HG03558 (cell line): ENCODE measurements around the gene VAV1.

Source experiments
- ATAC-seq: cut with Tn5 transposase; IDR thresholded peaks from one replicate; pipeline ENCODE4 v1.9.1; 2021; ENCODE audit warnings: moderate number of reproducible peaks; ENCODE audit not compliant: unreplicated experiment; ENCODE audit errors: extremely low read depth

The VAV1 gene, protein sequence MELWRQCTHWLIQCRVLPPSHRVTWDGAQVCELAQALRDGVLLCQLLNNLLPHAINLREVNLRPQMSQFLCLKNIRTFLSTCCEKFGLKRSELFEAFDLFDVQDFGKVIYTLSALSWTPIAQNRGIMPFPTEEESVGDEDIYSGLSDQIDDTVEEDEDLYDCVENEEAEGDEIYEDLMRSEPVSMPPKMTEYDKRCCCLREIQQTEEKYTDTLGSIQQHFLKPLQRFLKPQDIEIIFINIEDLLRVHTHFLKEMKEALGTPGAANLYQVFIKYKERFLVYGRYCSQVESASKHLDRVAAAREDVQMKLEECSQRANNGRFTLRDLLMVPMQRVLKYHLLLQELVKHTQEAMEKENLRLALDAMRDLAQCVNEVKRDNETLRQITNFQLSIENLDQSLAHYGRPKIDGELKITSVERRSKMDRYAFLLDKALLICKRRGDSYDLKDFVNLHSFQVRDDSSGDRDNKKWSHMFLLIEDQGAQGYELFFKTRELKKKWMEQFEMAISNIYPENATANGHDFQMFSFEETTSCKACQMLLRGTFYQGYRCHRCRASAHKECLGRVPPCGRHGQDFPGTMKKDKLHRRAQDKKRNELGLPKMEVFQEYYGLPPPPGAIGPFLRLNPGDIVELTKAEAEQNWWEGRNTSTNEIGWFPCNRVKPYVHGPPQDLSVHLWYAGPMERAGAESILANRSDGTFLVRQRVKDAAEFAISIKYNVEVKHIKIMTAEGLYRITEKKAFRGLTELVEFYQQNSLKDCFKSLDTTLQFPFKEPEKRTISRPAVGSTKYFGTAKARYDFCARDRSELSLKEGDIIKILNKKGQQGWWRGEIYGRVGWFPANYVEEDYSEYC

GRCh38 chr19:6772028-6772865, at the start of gene VAV1:
Gene VAV1, plus strand, starts transcription at chr19:6772708. Its CDS starts 100 bp downstream, at chr19:6772808.
- ATAC-seq, result no peak

- ATAC-seq, result no peak
These were observed 49.3 kb upstream of the VAV1 start for GRCh38 chr19:6723108-6723618.

DNA sequence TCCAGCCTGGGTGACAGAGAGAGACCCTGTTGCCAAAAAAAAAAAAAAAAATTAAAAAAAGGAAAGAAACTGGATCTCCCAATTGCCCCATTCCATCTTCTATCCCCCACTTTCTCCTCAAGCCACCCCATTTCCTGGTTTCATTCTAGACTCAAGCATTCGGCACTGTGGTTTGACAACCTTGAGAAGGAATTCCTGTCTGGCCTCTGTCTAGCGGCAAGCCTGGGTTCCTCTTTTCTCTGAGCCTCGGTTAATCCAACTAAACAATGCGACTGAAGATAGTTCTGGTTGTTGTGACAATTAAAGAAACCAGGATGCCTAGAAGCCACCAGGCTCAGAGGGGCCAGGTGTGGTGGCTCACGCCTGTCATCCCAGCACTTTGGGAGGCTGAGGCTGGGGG, 48.8 kb upstream of the VAV1 start:
- no peak for ATAC-seq

DNA sequence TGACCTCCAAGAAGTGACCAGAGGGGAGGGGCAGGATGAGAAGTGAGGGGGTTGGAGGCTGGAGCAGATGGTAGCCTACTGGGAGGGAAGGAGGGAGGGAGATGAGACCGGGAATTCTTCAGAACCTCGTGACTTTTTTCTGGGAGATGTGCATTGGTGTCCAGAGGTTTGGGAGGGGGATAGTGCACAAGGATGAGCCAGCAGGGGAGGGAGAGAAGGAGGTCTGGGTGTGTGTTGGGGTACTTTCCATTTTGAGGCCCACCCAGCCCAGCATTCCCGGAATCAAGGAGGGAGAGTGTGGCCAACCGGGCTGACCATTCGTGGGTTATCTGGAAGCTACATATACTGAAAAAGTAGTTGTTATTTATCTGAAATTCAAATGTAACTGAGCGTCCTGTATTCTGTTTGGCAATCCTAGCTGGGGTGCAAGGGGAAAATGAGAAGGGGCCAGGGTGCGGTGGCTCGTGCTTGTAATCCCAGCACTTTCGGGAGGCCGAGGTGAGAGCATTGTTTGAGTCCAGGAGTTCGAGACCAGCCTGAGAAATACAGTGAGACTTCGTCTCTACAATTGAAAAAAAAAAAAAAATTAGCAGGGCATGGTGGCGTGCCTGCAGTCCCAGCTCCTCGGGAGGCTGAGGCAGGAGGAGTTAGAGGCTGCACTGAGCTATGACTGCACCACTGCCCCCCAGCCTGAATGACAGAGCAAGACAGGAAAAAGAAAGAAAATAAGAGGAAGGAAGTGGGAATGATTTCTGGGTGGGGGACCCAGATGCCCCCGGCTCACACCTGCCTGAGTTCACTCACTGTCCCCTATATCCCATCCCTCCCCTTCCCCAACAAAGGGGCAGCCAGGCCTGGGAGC, 47.6 kb upstream of the VAV1 start:
- ATAC-seq, result no peak

GRCh38 chr19:6725513-6726231, 46.8 kb upstream of the VAV1 start:
- no peak for ATAC-seq

GRCh38 chr19:6728346-6728745, 44.2 kb upstream of the VAV1 start:
- no peak for ATAC-seq

- ATAC-seq, result no peak
These were observed 42.8 kb upstream of the VAV1 start for GRCh38 chr19:6729573-6730152.

DNA sequence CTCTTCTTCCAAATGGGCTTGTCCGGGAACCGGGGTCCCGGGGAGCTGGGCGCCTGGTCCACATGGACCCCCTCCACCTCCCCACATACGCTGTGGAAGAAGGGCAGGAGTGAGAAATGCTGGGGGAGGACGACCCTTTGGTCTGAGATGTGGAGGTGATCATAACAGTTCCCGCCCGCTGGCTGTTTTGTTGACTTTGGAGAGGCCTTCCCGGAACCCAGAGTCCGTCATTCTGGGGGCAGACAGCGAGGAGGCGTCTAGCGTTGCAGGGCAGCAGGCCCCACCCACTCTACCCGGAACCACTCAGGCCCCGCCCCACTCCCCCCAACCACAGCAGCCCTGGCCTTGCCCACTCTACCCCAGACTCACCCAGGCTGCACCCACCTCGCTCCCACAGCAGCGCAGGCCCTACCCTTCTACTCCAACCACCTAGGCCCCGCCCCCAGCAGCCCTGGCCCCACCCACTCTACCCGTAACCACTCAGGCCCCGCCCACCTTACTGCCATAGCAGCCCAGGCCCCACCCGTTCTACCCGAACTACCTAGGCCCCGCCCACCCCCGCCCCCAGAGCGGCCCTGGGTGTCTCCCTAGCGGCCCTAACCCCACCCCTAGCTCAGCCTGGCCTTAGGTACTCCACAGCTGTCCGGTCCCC, 42.2 kb upstream of the VAV1 start:
- ATAC-seq, result no peak

DNA sequence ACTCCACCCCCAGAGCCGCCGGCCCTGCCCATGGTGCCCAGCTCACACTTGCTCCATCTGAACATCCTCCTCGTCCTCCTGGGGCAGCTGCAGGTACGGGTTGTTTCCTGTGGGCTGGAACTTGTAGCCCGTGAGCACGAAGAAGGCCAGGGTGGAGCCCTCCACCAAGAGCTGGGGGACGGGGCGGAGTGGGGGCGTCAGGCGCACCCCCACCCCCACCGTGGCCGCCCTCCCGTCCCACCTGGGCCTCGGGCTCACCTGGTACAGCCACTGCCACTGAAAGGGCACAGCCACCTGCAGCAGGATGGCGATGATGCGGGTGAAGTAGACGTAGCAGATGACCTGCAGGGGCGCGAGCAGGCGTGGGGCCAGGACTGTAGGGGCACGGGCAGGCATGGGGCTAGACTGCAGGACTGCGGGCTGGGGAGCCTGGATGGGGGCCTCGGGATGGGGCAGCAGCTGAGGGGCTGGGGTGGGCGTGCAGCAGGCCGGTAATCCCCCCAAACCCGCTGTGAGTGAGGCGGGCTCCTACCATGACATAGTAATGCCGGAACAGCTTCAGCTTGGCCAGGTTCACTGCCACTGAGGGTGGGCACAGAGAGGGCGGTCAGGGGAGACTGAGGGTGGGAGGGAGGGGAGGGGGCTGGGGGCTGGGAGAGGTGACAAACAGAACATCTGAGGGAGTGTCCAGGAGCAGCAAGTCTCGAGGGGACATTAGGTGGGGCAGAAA, 41.4 kb upstream of the VAV1 start:
- no peak for ATAC-seq

- ATAC-seq, result no peak
These were observed 40.7 kb upstream of the VAV1 start for GRCh38 chr19:6731822-6732221.

- no peak for ATAC-seq
These were observed 39.6 kb upstream of the VAV1 start for GRCh38 chr19:6732803-6733337.

GRCh38 chr19:6733338-6734095, 39.0 kb upstream of the VAV1 start:
- ATAC-seq, result no peak

DNA sequence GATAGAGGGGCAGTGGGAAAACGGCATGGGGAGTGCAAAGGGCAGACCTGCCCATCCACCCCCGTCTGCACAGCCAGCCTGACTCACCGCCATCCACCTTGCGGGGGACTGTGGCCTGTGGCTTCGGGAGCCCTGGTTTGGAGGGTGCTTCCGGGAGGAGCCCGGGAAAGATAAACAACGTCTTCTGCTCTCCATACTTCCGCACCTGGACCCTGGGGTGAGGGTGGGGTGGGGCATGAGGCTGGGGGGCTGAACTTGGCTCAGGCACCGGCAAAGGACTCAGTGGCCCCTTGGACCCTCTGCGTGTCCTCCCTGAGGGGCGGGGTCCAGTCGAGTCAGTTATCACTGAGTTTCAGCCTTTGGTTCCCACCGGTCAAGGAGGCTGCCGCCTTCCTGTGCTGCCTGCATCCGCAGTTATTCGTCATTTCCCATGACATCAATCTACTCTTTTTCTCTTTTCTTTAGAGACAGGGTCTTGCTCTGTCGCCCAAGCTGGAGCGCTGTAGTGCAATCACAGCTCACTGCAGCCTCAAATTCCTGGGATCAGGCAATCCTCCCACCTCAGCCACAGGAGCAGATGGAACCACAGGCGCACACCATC, 38.3 kb upstream of the VAV1 start:
- ATAC-seq, result no peak

- ATAC-seq, result no peak
These were observed 37.2 kb upstream of the VAV1 start for GRCh38 chr19:6735181-6735911.

DNA sequence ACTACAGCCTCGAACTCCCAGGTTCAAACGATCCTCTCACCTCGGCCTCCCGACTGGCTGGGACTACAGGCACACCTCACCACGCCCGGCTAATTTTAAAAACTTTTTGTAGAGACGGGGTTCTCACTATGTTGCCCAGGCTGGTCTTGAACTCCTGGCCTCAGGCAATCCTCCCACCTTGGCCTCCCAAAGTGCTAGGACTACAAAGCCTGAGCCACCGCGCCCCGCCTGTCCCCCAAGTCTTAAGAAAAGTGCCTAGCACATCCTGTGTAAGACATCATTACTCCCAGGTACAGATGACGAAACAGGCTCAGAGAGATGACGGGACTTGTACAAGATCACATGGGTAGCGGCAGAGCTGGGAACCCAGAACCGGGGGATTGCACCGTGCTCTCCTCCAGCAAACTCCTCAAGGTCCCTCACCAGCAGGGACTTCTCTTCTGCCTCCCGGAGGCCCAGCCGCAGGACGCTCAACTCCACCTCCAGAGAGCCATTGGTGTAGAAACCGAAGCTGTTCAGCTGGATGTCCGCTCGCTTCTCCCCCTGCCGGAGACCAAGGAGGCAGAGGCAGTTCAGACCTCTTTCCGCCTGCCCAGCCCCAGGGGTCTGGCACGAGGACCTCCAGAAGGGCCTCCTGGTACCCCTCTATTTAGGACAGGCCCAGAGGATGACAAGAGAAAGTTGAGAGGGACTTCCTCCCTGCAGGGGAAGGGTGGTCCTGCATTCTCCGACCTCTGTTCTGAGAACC, 36.2 kb upstream of the VAV1 start:
- ATAC-seq, result no peak
